HepG2 (cell line): ENCODE measurements around the gene SCG2. TPM values are rescaled to one million over a fixed set of nuclear protein-coding genes. Genes with fewer than 3 reads are reported as not detected.

Experiments used
- ATF2 ChIP-seq: sonication (generic); formaldehyde crosslinking; IDR thresholded peaks from 2 replicates; pipeline ENCODE4 v1.4.0; 2020; ENCODE audit warnings: missing genetic modification reagents
- TFAP4 ChIP-seq: sonication (generic); IDR thresholded peaks from 2 replicates; pipeline ENCODE4 v1.6.1; 2016; ENCODE audit warnings: low read depth, borderline replicate concordance
- ZNF318 ChIP-seq: sonication (generic); formaldehyde crosslinking; IDR thresholded peaks from 2 replicates; pipeline ENCODE4 v1.4.0; 2020; ENCODE audit warnings: mild to moderate bottlenecking, missing genetic modification reagents
- ZNF816 ChIP-seq: sonication (generic); formaldehyde crosslinking; IDR thresholded peaks from 2 replicates; pipeline ENCODE4 v1.8.0; 2022; ENCODE audit warnings: missing genetic modification reagents, mild to moderate bottlenecking, borderline replicate concordance
- polyA plus RNA-seq, 8 experiments: library from polyadenylated mRNA; depleted of rRNA in 3 of 8; stranded (reverse) in 7 of 8; unstranded in 1 of 8; fragments of >200 nt; fragmentation: Illumina TruSeq in 4 of 8; extraction: Trizol in 4 of 8; gene quantifications; 2 replicates each; pipeline versions ENCODE4 v1.2.1 to v1.2.3, GENCODE V29; 2011 to 2016; ENCODE audit warnings: low read depth in 4 of 8, missing spikeins in 1 of 8, mixed read lengths in 1 of 8; ENCODE audit not compliant: insufficient read depth in 1 of 8
- total RNA-seq, 5 experiments: library from RNA; depleted of rRNA; stranded (reverse); fragments of >200 nt; fragmentation: Illumina TruSeq; extraction: Trizol; gene quantifications; 2 replicates each; pipeline ENCODE4 v1.2.3, GENCODE V29; 2016; ENCODE audit warnings: low read depth in 1 of 5

The SCG2 gene
- total and polyA plus RNA-seq, 2 of the 13 experiments (the other 11 are each of a cell fraction or from before 2014, with no cell fraction given), result not detected

GRCh38 chr2:223644136-223644535 is 42.0 kb upstream of the SCG2 start (continued):
- no peak for TF ChIP-seq TFAP4
- no peak for TF ChIP-seq ZNF318 (CRISPR knock-in tag)
- TF ChIP-seq ATF2 (CRISPR knock-in tag), result no peak
- TF ChIP-seq ZNF816 (CRISPR knock-in tag), result no peak
- TF ChIP-seq, all 625 proteins: peak for 0
